WERI-Rb-1 (cell line): ENCODE measurements around the gene LGMN.
"Not testable (repeated sequence)": the region's sequence is repeated elsewhere in the genome, so short reads cannot be mapped to it uniquely, and the experiment has no call there.

ENCODE experiments used
- DNase-seq: peaks from one replicate; pipeline ENCODE4 v3.0.0-alpha.2; 2020
- H3K27ac ChIP-seq: fragments of 250-450 bp; sonication (Bioruptor Pico); 2 replicates; pipeline ENCODE4 v1.5.1; 2020; ENCODE audit warnings: mild to moderate bottlenecking, moderate library complexity
- H3K27me3 ChIP-seq: fragments of 250-450 bp; sonication (Bioruptor Pico); 2 replicates; pipeline ENCODE4 v1.5.1; 2021; ENCODE audit warnings: mild to moderate bottlenecking, low read depth, moderate library complexity; ENCODE audit not compliant: insufficient read depth, severe bottlenecking
- H3K36me3 ChIP-seq: fragments of 250-450 bp; sonication (Bioruptor Pico); 2 replicates; pipeline ENCODE4 v1.5.1; 2020; ENCODE audit warnings: mild to moderate bottlenecking, moderate library complexity
- H3K4me3 ChIP-seq: 2 replicates; pipeline ENCODE4 v1.5.1; 2011; ENCODE audit warnings: low read depth, mild to moderate bottlenecking, control low read depth, low read length
- H3K9me3 ChIP-seq: fragments of 250-450 bp; sonication (Bioruptor Pico); 2 replicates; pipeline ENCODE4 v1.5.1; 2021; ENCODE audit warnings: mild to moderate bottlenecking, moderate library complexity; ENCODE audit not compliant: severe bottlenecking
- TF ChIP-seq, protein P1 (sequence below): IDR thresholded peaks from 2 replicates; pipeline ENCODE4 v1.5.1; 2011; ENCODE audit warnings: low read depth, mild to moderate bottlenecking, control low read depth, inconsistent platforms, low read length

The LGMN gene

GRCh38 chr14:92768795-92769194 is 20.4 kb upstream of the LGMN start:
- TF ChIP-seq, protein P1, sequence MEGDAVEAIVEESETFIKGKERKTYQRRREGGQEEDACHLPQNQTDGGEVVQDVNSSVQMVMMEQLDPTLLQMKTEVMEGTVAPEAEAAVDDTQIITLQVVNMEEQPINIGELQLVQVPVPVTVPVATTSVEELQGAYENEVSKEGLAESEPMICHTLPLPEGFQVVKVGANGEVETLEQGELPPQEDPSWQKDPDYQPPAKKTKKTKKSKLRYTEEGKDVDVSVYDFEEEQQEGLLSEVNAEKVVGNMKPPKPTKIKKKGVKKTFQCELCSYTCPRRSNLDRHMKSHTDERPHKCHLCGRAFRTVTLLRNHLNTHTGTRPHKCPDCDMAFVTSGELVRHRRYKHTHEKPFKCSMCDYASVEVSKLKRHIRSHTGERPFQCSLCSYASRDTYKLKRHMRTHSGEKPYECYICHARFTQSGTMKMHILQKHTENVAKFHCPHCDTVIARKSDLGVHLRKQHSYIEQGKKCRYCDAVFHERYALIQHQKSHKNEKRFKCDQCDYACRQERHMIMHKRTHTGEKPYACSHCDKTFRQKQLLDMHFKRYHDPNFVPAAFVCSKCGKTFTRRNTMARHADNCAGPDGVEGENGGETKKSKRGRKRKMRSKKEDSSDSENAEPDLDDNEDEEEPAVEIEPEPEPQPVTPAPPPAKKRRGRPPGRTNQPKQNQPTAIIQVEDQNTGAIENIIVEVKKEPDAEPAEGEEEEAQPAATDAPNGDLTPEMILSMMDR = no peak
- H3K36me3 ChIP-seq = no peaks in the 10 kb centered on the region
- H3K9me3 ChIP-seq = no peaks in the 10 kb centered on the region
- H3K27me3 ChIP-seq = no peaks in the 10 kb centered on the region
- no peak overlapping the region for H3K4me3 ChIP-seq
- no peak for DNase-seq
- peak overlapping the region; percentile 75 for H3K27ac ChIP-seq

DNA sequence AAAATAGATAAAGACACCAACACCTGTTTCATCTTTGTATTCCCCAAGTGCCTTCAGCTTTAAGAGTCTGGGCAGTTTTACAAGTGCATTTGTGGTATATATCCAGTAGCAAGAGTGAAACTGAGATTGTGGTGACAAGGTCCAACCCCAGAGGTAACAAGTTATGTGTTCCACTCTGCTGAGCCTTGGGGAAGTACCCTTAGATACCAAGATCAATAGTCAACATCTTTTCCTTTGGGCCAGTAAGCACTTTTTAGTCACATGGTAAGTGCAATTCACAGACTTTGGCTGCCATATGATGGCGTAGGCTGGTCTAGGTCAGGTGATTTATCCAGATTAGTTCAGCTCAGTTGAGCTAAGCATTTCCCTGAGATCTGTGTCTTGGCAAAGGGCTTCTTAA is 19.8 kb upstream of the LGMN start:
- H3K27me3 ChIP-seq, H3K4me3 ChIP-seq, H3K36me3 ChIP-seq, H3K9me3 ChIP-seq: not testable (repeated sequence)
- peak; percentile 62 for DNase-seq
- H3K27ac ChIP-seq = peak overlapping the region; percentile 75

GRCh38 chr14:92763666-92764631 is 15.5 kb upstream of the LGMN start:
- H3K9me3 ChIP-seq, H3K36me3 ChIP-seq, H3K4me3 ChIP-seq, DNase-seq, H3K27me3 ChIP-seq, H3K27ac ChIP-seq: not testable (repeated sequence)

DNA sequence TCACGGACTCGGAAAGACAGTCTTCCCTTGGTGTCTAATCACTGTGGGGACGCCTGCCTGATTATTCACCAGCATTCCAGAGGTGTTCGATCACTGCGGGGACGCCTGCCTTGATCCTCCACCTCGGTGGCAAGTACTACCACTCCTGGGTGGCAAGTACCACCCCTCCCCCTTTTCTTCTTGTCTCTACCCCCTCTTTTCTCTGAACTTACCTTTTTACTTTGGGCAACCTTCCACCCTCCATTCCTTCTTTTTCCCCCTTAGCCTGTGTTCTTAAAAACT is 12.0 kb upstream of the LGMN start:
- TF ChIP-seq, protein P1 = no peak
- H3K27ac ChIP-seq = no peak overlapping the region

GRCh38 chr14:92759679-92760523 is 11.5 kb upstream of the LGMN start:
- no peaks in the 10 kb centered on the region for H3K9me3 ChIP-seq
- H3K27ac ChIP-seq = no peak overlapping the region
- DNase-seq = no peak
- TF ChIP-seq, protein P1 = no peak
- no peaks in the 10 kb centered on the region for H3K36me3 ChIP-seq
- H3K4me3 ChIP-seq = no peak overlapping the region
- H3K27me3 ChIP-seq = no peaks in the 10 kb centered on the region

More for the DNA sequence above, 12.0 kb upstream of the LGMN start:
- Histone ChIP-seq H3K36me3 (no peaks in the 10 kb centered on the region), H3K4me3 (no peak overlapping the region), H3K27me3 (no peaks in the 10 kb centered on the region), H3K9me3 (no peaks in the 10 kb centered on the region)
- no peak for DNase-seq

DNA sequence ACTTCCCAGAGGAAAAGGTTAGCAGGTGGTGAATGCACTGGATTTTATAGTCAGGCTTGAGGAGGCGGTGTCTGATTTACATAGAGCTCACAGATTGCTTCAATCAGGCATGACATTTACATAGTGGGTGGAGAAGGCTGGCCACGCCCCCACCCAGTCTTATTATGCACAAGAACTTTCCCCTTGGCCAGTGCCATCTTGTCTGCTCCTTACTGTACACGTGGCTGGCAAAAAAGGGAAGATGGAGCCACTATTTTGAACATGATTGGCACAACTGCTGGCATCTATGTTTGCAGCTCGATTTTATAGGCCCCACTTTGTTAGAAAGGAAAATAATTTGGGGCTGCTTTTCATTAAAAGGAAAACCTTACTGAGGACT is 10.9 kb upstream of the LGMN start:
- H3K4me3 ChIP-seq = no peak overlapping the region
- peak; percentile 55 for DNase-seq
- no peak overlapping the region for H3K27ac ChIP-seq
- no peaks in the 10 kb centered on the region for H3K9me3 ChIP-seq
- H3K27me3 ChIP-seq = no peaks in the 10 kb centered on the region
- H3K36me3 ChIP-seq = no peaks in the 10 kb centered on the region
- TF ChIP-seq, protein P1 = no peak
